ENCODE measurements around the gene PTRH2.

The PTRH2 gene

DNA sequence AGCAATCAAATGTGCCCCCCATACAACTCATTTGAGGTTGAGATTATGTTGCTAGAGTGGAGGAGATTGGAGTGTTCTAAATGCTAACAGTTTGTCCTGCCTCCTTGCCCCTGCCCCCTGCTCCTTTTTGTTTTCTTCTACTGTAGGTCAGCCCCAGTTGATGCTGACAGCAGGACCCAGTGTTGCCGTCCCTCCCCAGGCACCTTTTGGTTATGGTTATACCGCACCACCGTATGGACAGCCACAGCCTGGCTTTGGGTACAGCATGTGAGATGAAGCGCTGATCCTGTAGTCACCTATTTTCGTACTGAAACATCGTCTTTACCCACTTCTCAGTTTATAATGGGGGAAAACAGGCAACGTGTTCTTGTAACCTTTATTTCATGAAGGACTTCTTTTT, 13.6 kb downstream of the PTRH2 start:
- peaks cover 45% of the 10 kb centered on the region; the same call in 1 of the 2 replicates for H4K20me1 ChIP-seq (ENCODE audit: insufficient read depth, low read length)
- H3K36me3 ChIP-seq (ENCODE audit: insufficient read depth, low read length) = peaks cover 96% of the 10 kb centered on the region
- peaks cover 94% of the 10 kb centered on the region for H3K79me2 ChIP-seq (ENCODE audit: insufficient read depth, low read length)

DNA sequence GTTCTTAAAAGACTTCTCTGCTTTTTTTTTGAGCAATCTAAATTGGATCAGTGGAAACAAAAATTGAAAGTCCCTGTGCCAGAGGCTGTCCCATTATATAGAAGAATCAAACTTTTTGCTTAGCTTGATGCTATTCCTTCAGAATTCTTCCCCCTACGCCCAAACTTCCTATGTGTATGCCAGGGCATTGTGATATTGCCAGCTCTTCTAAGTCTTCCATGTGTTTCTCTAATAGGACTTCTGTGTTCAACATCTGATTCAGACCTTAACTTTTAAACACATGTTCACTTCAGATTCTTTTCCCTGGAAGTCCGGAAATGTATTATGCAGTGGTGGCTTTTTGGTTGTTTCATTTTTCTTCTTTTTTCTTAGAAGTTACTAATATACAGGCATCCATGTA, 18.7 kb downstream of the PTRH2 start:
- ATAC-seq (ENCODE audit: insufficient read depth, low read depth) (no peak), DNase-seq (no peak)
- H3K9me3 ChIP-seq (ENCODE audit: insufficient read depth, low read length, severe bottlenecking) = no peaks in the 10 kb centered on the region
- TF ChIP-seq EZH2 (IDR thresholded peaks at IDR 0.05; ENCODE audit: borderline replicate concordance, low read depth, low read length, severe bottlenecking) = no peak
- TF ChIP-seq, protein P1, sequence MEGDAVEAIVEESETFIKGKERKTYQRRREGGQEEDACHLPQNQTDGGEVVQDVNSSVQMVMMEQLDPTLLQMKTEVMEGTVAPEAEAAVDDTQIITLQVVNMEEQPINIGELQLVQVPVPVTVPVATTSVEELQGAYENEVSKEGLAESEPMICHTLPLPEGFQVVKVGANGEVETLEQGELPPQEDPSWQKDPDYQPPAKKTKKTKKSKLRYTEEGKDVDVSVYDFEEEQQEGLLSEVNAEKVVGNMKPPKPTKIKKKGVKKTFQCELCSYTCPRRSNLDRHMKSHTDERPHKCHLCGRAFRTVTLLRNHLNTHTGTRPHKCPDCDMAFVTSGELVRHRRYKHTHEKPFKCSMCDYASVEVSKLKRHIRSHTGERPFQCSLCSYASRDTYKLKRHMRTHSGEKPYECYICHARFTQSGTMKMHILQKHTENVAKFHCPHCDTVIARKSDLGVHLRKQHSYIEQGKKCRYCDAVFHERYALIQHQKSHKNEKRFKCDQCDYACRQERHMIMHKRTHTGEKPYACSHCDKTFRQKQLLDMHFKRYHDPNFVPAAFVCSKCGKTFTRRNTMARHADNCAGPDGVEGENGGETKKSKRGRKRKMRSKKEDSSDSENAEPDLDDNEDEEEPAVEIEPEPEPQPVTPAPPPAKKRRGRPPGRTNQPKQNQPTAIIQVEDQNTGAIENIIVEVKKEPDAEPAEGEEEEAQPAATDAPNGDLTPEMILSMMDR (IDR thresholded peaks at IDR 0.05; ENCODE audit: borderline replicate concordance, extremely low read depth, low read length, poor library complexity, severe bottlenecking) = no peak
- H3K4me3 ChIP-seq (ENCODE audit: low read depth in 1 of 2, low read length in 2 of 2) = no peak overlapping the region
- no peak overlapping the region for H2AFZ ChIP-seq (ENCODE audit: low read depth, low read length)
- H3K36me3 ChIP-seq (ENCODE audit: insufficient read depth, low read length) = peaks cover 95% of the 10 kb centered on the region
- no peaks in the 10 kb centered on the region for H3K4me1 ChIP-seq (ENCODE audit: insufficient read depth, low read length)
- H3K79me2 ChIP-seq (ENCODE audit: insufficient read depth, low read length) = peaks cover 78% of the 10 kb centered on the region
- no peak overlapping the region for H3K9ac ChIP-seq (ENCODE audit: low read depth, low read length)
- H3K4me2 ChIP-seq (ENCODE audit: insufficient read depth, low read length) = no peak overlapping the region
- no peak overlapping the region for H3K27ac ChIP-seq (ENCODE audit: low read length)
- H4K20me1 ChIP-seq (ENCODE audit: insufficient read depth, low read length) = peaks cover 2% of the 10 kb centered on the region; the same call in 1 of the 2 replicates
- H3K27me3 ChIP-seq (ENCODE audit: insufficient read depth, low read length, poor library complexity) = no peaks in the 10 kb centered on the region

More for the DNA sequence above, 13.6 kb downstream of the PTRH2 start:
- no peak for TF ChIP-seq EZH2 (IDR thresholded peaks at IDR 0.05; ENCODE audit: borderline replicate concordance, low read depth, low read length, severe bottlenecking)
- TF ChIP-seq, protein P1 (IDR thresholded peaks at IDR 0.05; ENCODE audit: borderline replicate concordance, extremely low read depth, low read length, poor library complexity, severe bottlenecking) = no peak
- peaks cover under 1% of the 10 kb centered on the region; the same call in 1 of the 2 replicates for H3K4me1 ChIP-seq (ENCODE audit: insufficient read depth, low read length)
- H3K9me3 ChIP-seq (ENCODE audit: insufficient read depth, low read length, severe bottlenecking) = no peaks in the 10 kb centered on the region
- no peaks in the 10 kb centered on the region for H3K27me3 ChIP-seq (ENCODE audit: insufficient read depth, low read length, poor library complexity)
- DNase-seq = no peak
- H2AFZ ChIP-seq (ENCODE audit: low read depth, low read length) = no peak overlapping the region
- no peak overlapping the region for H3K4me3 ChIP-seq (ENCODE audit: low read depth in 1 of 2, low read length in 2 of 2)
- H3K9ac ChIP-seq (ENCODE audit: low read depth, low read length) = no peak overlapping the region
- H3K27ac ChIP-seq (ENCODE audit: low read length) = no peak overlapping the region
- ATAC-seq (ENCODE audit: insufficient read depth, low read depth) = no peak
- no peak overlapping the region for H3K4me2 ChIP-seq (ENCODE audit: insufficient read depth, low read length)

DNA sequence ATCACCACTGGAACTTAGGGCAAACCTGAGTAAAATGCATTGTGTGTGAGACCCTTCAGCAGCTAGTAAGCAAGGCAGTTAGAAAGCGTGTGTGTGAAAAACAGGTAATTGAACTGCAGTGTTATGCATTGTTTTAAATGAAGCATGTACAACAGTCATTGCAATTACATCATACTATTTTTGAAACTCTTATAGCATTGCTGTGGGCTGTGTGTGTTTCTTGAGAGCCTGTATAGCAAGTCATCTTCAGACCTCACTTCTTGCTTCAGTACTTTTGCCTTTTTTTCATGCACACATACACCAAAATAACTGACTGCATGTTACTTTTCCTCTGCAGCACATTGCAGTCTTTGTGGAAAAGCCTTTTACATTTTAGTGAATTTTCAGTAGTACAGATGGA, 19.2 kb downstream of the PTRH2 start:
- H3K9ac ChIP-seq (ENCODE audit: low read depth, low read length) = no peak overlapping the region
- TF ChIP-seq EZH2 (IDR thresholded peaks at IDR 0.05; ENCODE audit: borderline replicate concordance, low read depth, low read length, severe bottlenecking) = no peak
- TF ChIP-seq, protein P1 (IDR thresholded peaks at IDR 0.05; ENCODE audit: borderline replicate concordance, extremely low read depth, low read length, poor library complexity, severe bottlenecking) = no peak

More for the DNA sequence above, 19.2 kb downstream of the PTRH2 start:
- H3K27me3 ChIP-seq (ENCODE audit: insufficient read depth, low read length, poor library complexity) = no peaks in the 10 kb centered on the region
- no peaks in the 10 kb centered on the region for H3K4me1 ChIP-seq (ENCODE audit: insufficient read depth, low read length)
- no peak overlapping the region for H3K4me3 ChIP-seq (ENCODE audit: low read depth in 1 of 2, low read length in 2 of 2)
- H4K20me1 ChIP-seq (ENCODE audit: insufficient read depth, low read length) = no peaks in the 10 kb centered on the region; the same call in 1 of the 2 replicates
- H3K4me2 ChIP-seq (ENCODE audit: insufficient read depth, low read length) = no peak overlapping the region
- DNase-seq (no peak), ATAC-seq (ENCODE audit: insufficient read depth, low read depth) (no peak)
- H2AFZ ChIP-seq (ENCODE audit: low read depth, low read length) = no peak overlapping the region
- H3K9me3 ChIP-seq (ENCODE audit: insufficient read depth, low read length, severe bottlenecking) = no peaks in the 10 kb centered on the region
- no peak overlapping the region for H3K27ac ChIP-seq (ENCODE audit: low read length)
- peaks cover 76% of the 10 kb centered on the region for H3K79me2 ChIP-seq (ENCODE audit: insufficient read depth, low read length)
- peaks cover 95% of the 10 kb centered on the region for H3K36me3 ChIP-seq (ENCODE audit: insufficient read depth, low read length)

Data from DND-41 (cell line).